ENCODE data around the gene TMCC1.
"Not testable (repeated sequence)": the region's sequence is repeated elsewhere in the genome, so short reads cannot be mapped to it uniquely, and the experiment has no call there.

Gene TMCC1

GRCh38 chr3:129933471-129933870, 40.0 kb upstream of the TMCC1 start:
- Histone ChIP-seq H3K4me1 (peaks cover 5 to 16% (median 13%) of the 10 kb centered on the region in 10 experiments; a peak in 15 of 20 replicates), H3K36me3 (no peaks in the 10 kb centered on the region), H3K9me3 (replicated peaks in 1 of 11) (peaks cover 31 to 35% (median 33%) of the 10 kb centered on the region in 11 experiments), H3K4me3 (no peak overlapping the region), H4K20me1 (no peaks in the 10 kb centered on the region), H3K27me3 (no peaks in the 10 kb centered on the region), H3K9ac (no peak overlapping the region), H3K27ac (no peak overlapping the region), H3K4me2 (no peak overlapping the region)
- TF ChIP-seq Cebpa-rat (IDR thresholded peaks at IDR 0.05) = no peak

GRCh38 chr3:129929383-129929782, 35.9 kb upstream of the TMCC1 start:
- H3K9ac ChIP-seq = no peak overlapping the region
- H3K9me3 ChIP-seq (replicated peaks in 1 of 11) = peaks cover 39 to 71% (median 50%) of the 10 kb centered on the region in 11 experiments
- H3K4me3 ChIP-seq = no peak overlapping the region
- H3K4me1 ChIP-seq = no peaks in the 10 kb centered on the region
- TF ChIP-seq Cebpa-rat (IDR thresholded peaks at IDR 0.05) = no peak
- H3K36me3 ChIP-seq = no peaks in the 10 kb centered on the region
- H3K27me3 ChIP-seq = no peaks in the 10 kb centered on the region
- H3K4me2 ChIP-seq = no peak overlapping the region
- no peak overlapping the region for H3K27ac ChIP-seq
- H4K20me1 ChIP-seq = no peaks in the 10 kb centered on the region

- Histone ChIP-seq H3K9me3 (replicated peaks in 1 of 11) (peaks cover 53 to 94% (median 63%) of the 10 kb centered on the region in 11 experiments), H3K4me3 (no peak overlapping the region), H4K20me1 (no peaks in the 10 kb centered on the region), H3K4me1 (no peaks in the 10 kb centered on the region), H3K27ac (no peak overlapping the region), H3K27me3 (no peaks in the 10 kb centered on the region), H3K9ac (no peak overlapping the region), H3K4me2 (no peak overlapping the region), H3K36me3 (no peaks in the 10 kb centered on the region)
- no peak for TF ChIP-seq Cebpa-rat (IDR thresholded peaks at IDR 0.05)
Observed at GRCh38 chr3:129927072-129927471, 33.6 kb upstream of the TMCC1 start.

- H3K27ac ChIP-seq = no peak overlapping the region
- H3K4me3 ChIP-seq = no peak overlapping the region
- no peaks in the 10 kb centered on the region for H3K4me1 ChIP-seq
- H3K27me3 ChIP-seq = no peaks in the 10 kb centered on the region
- no peaks in the 10 kb centered on the region for H4K20me1 ChIP-seq
- H3K4me2 ChIP-seq = no peak overlapping the region
- H3K9ac ChIP-seq = no peak overlapping the region
- H3K9me3 ChIP-seq (replicated peaks in 1 of 11) = peaks cover 61 to 99% (median 77%) of the 10 kb centered on the region in 11 experiments
- H3K36me3 ChIP-seq = peaks cover 0 to 20% (median 5%) of the 10 kb centered on the region in 11 experiments; a peak in 5 of 22 replicates
- TF ChIP-seq Cebpa-rat (IDR thresholded peaks at IDR 0.05) = peak in 2 of 11 experiments; percentile 42 to 55; a peak in 1 of 22 replicates
Observed at GRCh38 chr3:129919806-129920205, 26.3 kb upstream of the TMCC1 start.

- TF ChIP-seq Cebpa-rat (IDR thresholded peaks at IDR 0.05) = no peak
- Histone ChIP-seq H3K4me2 (no peak overlapping the region), H3K36me3 (peaks cover 0 to 20% (median 5%) of the 10 kb centered on the region in 11 experiments; a peak in 5 of 22 replicates), H3K9ac (no peak overlapping the region), H3K27ac (no peak overlapping the region), H4K20me1 (no peaks in the 10 kb centered on the region), H3K9me3 (replicated peaks in 1 of 11) (peaks cover 61 to 99% (median 77%) of the 10 kb centered on the region in 11 experiments), H3K4me3 (no peak overlapping the region), H3K4me1 (no peaks in the 10 kb centered on the region), H3K27me3 (no peaks in the 10 kb centered on the region)
Observed at GRCh38 chr3:129919357-129919756, 25.8 kb upstream of the TMCC1 start.

GRCh38 chr3:129918461-129918860, 24.9 kb upstream of the TMCC1 start:
- no peak for TF ChIP-seq Cebpa-rat (IDR thresholded peaks at IDR 0.05)
- H3K36me3 ChIP-seq = peaks cover 0 to 20% (median 5%) of the 10 kb centered on the region in 11 experiments; a peak in 5 of 22 replicates
- no peaks in the 10 kb centered on the region for H4K20me1 ChIP-seq
- H3K9me3 ChIP-seq (replicated peaks in 1 of 11) = peaks cover 57 to 99% (median 79%) of the 10 kb centered on the region in 11 experiments
- peak overlapping the region in 2 of 10 experiments; percentile 27 to 54; a peak in 3 of 20 replicates for H3K4me3 ChIP-seq
- no peak overlapping the region for H3K9ac ChIP-seq
- H3K4me2 ChIP-seq = no peak overlapping the region
- no peak overlapping the region for H3K27ac ChIP-seq
- no peaks in the 10 kb centered on the region for H3K4me1 ChIP-seq
- no peaks in the 10 kb centered on the region for H3K27me3 ChIP-seq

GRCh38 chr3:129917423-129918007, 24.0 kb upstream of the TMCC1 start:
- Histone ChIP-seq H3K36me3 (peaks cover 0 to 20% (median 5%) of the 10 kb centered on the region in 11 experiments; a peak in 5 of 22 replicates), H3K9ac (no peak overlapping the region), H3K27me3 (no peaks in the 10 kb centered on the region), H3K4me3 (peak overlapping the region in 9 of 10 experiments; percentile 4 to 54 (median 23); a peak in 10 of 20 replicates), H3K4me2 (no peak overlapping the region), H3K27ac (peak overlapping the region in 1 of 11 experiments; percentile 58; a peak in 1 of 22 replicates), H4K20me1 (no peaks in the 10 kb centered on the region), H3K4me1 (no peaks in the 10 kb centered on the region), H3K9me3 (replicated peaks in 1 of 11) (peaks cover 53 to 99% (median 79%) of the 10 kb centered on the region in 11 experiments)
- TF ChIP-seq Cebpa-rat (IDR thresholded peaks at IDR 0.05) = no peak

GRCh38 chr3:129913618-129914017, 20.1 kb upstream of the TMCC1 start:
- Histone ChIP-seq H3K4me3 (no peak overlapping the region), H3K27me3 (no peaks in the 10 kb centered on the region), H3K9ac (no peak overlapping the region), H3K4me1 (peaks cover 0 to 20% (median 11%) of the 10 kb centered on the region in 10 experiments; a peak in 16 of 20 replicates), H4K20me1 (no peaks in the 10 kb centered on the region), H3K36me3 (peaks cover 1 to 28% (median 9%) of the 10 kb centered on the region in 11 experiments; a peak in 15 of 22 replicates), H3K4me2 (no peak overlapping the region), H3K27ac (no peak overlapping the region), H3K9me3 (replicated peaks in 1 of 11) (peaks cover 44 to 86% (median 56%) of the 10 kb centered on the region in 11 experiments)
- no peak for TF ChIP-seq Cebpa-rat (IDR thresholded peaks at IDR 0.05)

GRCh38 chr3:129911261-129911861, 17.9 kb upstream of the TMCC1 start:
- no peak for TF ChIP-seq Cebpa-rat (IDR thresholded peaks at IDR 0.05)
- no peak overlapping the region for H3K9ac ChIP-seq
- peaks cover 0 to 20% (median 11%) of the 10 kb centered on the region in 10 experiments; a peak in 16 of 20 replicates for H3K4me1 ChIP-seq
- peaks cover 22 to 41% (median 29%) of the 10 kb centered on the region in 11 experiments for H3K36me3 ChIP-seq
- H3K4me2 ChIP-seq = peak overlapping the region in 6 of 11 experiments; percentile 35 to 82 (median 48); a peak in 9 of 22 replicates
- no peaks in the 10 kb centered on the region for H4K20me1 ChIP-seq
- H3K9me3 ChIP-seq (replicated peaks in 1 of 11) = peaks cover 44 to 86% (median 56%) of the 10 kb centered on the region in 11 experiments
- H3K27ac ChIP-seq = peak overlapping the region in 6 of 11 experiments; percentile 11 to 71 (median 54); a peak in 11 of 22 replicates
- no peaks in the 10 kb centered on the region for H3K27me3 ChIP-seq
- no peak overlapping the region for H3K4me3 ChIP-seq

GRCh38 chr3:129909235-129909634, 15.7 kb upstream of the TMCC1 start:
- Histone ChIP-seq H3K36me3 (peaks cover 43 to 54% (median 49%) of the 10 kb centered on the region in 11 experiments), H3K9me3 (replicated peaks in 1 of 11) (peaks cover 45 to 86% (median 56%) of the 10 kb centered on the region in 11 experiments), H3K4me1 (peaks cover 0 to 20% (median 11%) of the 10 kb centered on the region in 10 experiments; a peak in 16 of 20 replicates)
- H4K20me1 ChIP-seq, H3K4me3 ChIP-seq, H3K9ac ChIP-seq, H3K27ac ChIP-seq, H3K4me2 ChIP-seq, H3K27me3 ChIP-seq: not testable (repeated sequence)

All from BLaER1 treated with 17β-estradiol and CSF1 and Interleukin-3, amounts not matched to agents 10 nM and 100 nM (cell line).